Caco-2 (cell line): ENCODE data around the gene C4orf51. TPM values are rescaled to one million over a fixed set of nuclear protein-coding genes. Genes with fewer than 3 reads are reported as not detected.
A peak's percentile ranks its signal among the peaks of the same experiment; 100 is the strongest.

Source experiments
- Bru-seq: library from RNA; stranded (reverse); fragments of 400-500 nt; gene quantifications from one replicate; lab custom pipeline; 2021; lab: Mats Ljungman, UMichigan
- BruChase-seq, 2 experiments: library from RNA; stranded (reverse); fragments of 400-500 nt; gene quantifications; one replicate each; lab custom pipeline; 2021; lab: Mats Ljungman, UMichigan
- BruUV-seq: library from RNA; stranded (reverse); fragments of 400-500 nt; replicated peaks from 2 replicates; lab custom pipeline; 2021; lab: Mats Ljungman, UMichigan
- CTCF ChIA-PET: fragments of 300-600 bp; sonication (Branson Sonifier 250); formaldehyde crosslinking; loops from one replicate; lab custom pipeline; 2022; ENCODE audit warnings: antibody characterized with exemption; lab: Charles Lee
- POLR2A ChIA-PET: fragments of 300-600 bp; sonication (Branson Sonifier 250); formaldehyde crosslinking; loops from one replicate; lab custom pipeline; 2022; ENCODE audit warnings: antibody characterized with exemption; lab: Charles Lee
- DNase-seq, 2 experiments: peaks; one replicate each; pipeline versions ENCODE4 v3.0.0 to v3.0.0-alpha.2; 2020 to 2022
- H3K27me3 ChIP-seq: replicated peaks from 2 replicates; pipeline ENCODE4 v1.6.0; 2011; ENCODE audit warnings: low read length; ENCODE audit not compliant: control insufficient read depth, insufficient read depth
- H3K36me3 ChIP-seq: 2 replicates; pipeline ENCODE4 v1.5.1; 2011; ENCODE audit warnings: low read length; ENCODE audit not compliant: control insufficient read depth, insufficient read depth
- H3K4me1 ChIP-seq: fragments of 250-450 bp; sonication (Bioruptor Pico); 2 replicates; pipeline ENCODE4 v1.5.1; 2020; ENCODE audit warnings: mild to moderate bottlenecking
- H3K4me3 ChIP-seq: 2 replicates; pipeline ENCODE4 v1.5.1; 2011; ENCODE audit warnings: low read depth, mild to moderate bottlenecking, control low read depth, low read length
- H3K9me3 ChIP-seq: fragments of 250-450 bp; sonication (Bioruptor Pico); 2 replicates; pipeline ENCODE4 v1.5.1; 2020; ENCODE audit warnings: mild to moderate bottlenecking, moderate library complexity
- H3K27ac Mint-ChIP-seq: one replicate; pipeline ENCODE4 v1.8.0; 2022; ENCODE audit warnings: mixed read lengths; ENCODE audit not compliant: unreplicated experiment
- H3K27me3 Mint-ChIP-seq: one replicate; pipeline ENCODE4 v1.8.0; 2022; ENCODE audit warnings: mixed read lengths; ENCODE audit not compliant: insufficient read depth, unreplicated experiment
- H3K36me3 Mint-ChIP-seq: one replicate; pipeline ENCODE4 v1.8.0; 2022; ENCODE audit warnings: mild to moderate bottlenecking, mixed read lengths; ENCODE audit not compliant: insufficient read depth, unreplicated experiment
- H3K4me1 Mint-ChIP-seq: one replicate; pipeline ENCODE4 v1.8.0; 2022; ENCODE audit warnings: low read depth, mixed read lengths; ENCODE audit not compliant: unreplicated experiment
- H3K4me3 Mint-ChIP-seq: one replicate; pipeline ENCODE4 v1.8.0; 2022; ENCODE audit warnings: mild to moderate bottlenecking, moderate library complexity, mixed read lengths; ENCODE audit not compliant: unreplicated experiment
- H3K9me3 Mint-ChIP-seq: one replicate; pipeline ENCODE4 v1.8.0; 2022; ENCODE audit warnings: mixed read lengths; ENCODE audit not compliant: unreplicated experiment
- CTCF ChIP-seq, 2 experiments: fragments of 200-600 bp in 1 of 2; IDR thresholded peaks; 1 replicate in 1 of 2; 2 replicates in 1 of 2; pipeline versions ENCODE4 v1.5.1 to v1.8.0; 2011 to 2022; ENCODE audit warnings: antibody characterized with exemption in 1 of 2, control low read depth in 1 of 2, inconsistent platforms in 1 of 2, low read depth in 1 of 2, low read length in 1 of 2, mild to moderate bottlenecking in 1 of 2, moderate library complexity in 1 of 2; ENCODE audit not compliant: insufficient read depth in 1 of 2, severe bottlenecking in 1 of 2, unreplicated experiment in 1 of 2
- intact Hi-C: fragments of 100-400 bp; cut with micrococcal nuclease; formaldehyde crosslinking; loops from one replicate; pipeline ENCODE4 v1.10.0; 2022; ENCODE audit not compliant: unreplicated experiment
- long read RNA-seq: library from polyadenylated mRNA; stranded (forward); transcript quantifications from one replicate; pipeline ENCODE4 v2.0.0, GENCODE V29; 2022
- total RNA-seq: library from RNA; stranded (reverse); gene quantifications from 2 replicates; pipeline ENCODE4 v1.2.3, GENCODE V29; 2022

C4orf51 gene
- total RNA-seq = not detected in 2 replicates
- percentile 6 among the genes with signal in this experiment for Bru-seq, nascent RNA
- percentile 11 among the genes with signal in this experiment for BruChase-seq, experiment 1, labeled RNA remaining after a 2-hour chase
- percentile 4 among the genes with signal in this experiment for BruChase-seq, experiment 2, labeled RNA remaining after a 6-hour chase
- long read RNA-seq = 0 reads

GRCh38 chr4:145679991-145680455, at the start of gene C4orf51:
Gene C4orf51 (plus strand): TSS chr4:145680146. CDS start chr4:145680204, 58 bp downstream.
- peaks cover 8% of the 10 kb centered on the region for H3K9me3 Mint-ChIP-seq
- H3K9me3 ChIP-seq = peaks cover 3% of the 10 kb centered on the region; the same call in 1 of the 2 replicates
- DNase-seq = no peak
- H3K4me1 ChIP-seq = no peaks in the 10 kb centered on the region
- no peak within 1 kb of the TSS for H3K4me3 ChIP-seq
- POLR2A ChIA-PET = no interaction called here
- intact Hi-C loops = no loop called here
- H3K36me3 ChIP-seq = no peaks in the 10 kb centered on the region
- H3K27me3 Mint-ChIP-seq = no peaks in the 10 kb centered on the region
- TF ChIP-seq CTCF (IDR thresholded peaks at IDR 0.05; ENCODE audit: insufficient read depth in 1 of 2, low read depth in 1 of 2, low read length in 1 of 2, severe bottlenecking in 1 of 2, unreplicated experiment in 1 of 2) = no peak
- H3K27me3 ChIP-seq = no peaks in the 10 kb centered on the region
- CTCF ChIA-PET = no interaction called here
- no peaks in the 10 kb centered on the region for H3K4me1 Mint-ChIP-seq
- no peak within 1 kb of the TSS for H3K27ac Mint-ChIP-seq
- no TSS peak for BruUV-seq
- H3K36me3 Mint-ChIP-seq = no peaks in the 10 kb centered on the region
- no peak within 1 kb of the TSS for H3K4me3 Mint-ChIP-seq

DNA sequence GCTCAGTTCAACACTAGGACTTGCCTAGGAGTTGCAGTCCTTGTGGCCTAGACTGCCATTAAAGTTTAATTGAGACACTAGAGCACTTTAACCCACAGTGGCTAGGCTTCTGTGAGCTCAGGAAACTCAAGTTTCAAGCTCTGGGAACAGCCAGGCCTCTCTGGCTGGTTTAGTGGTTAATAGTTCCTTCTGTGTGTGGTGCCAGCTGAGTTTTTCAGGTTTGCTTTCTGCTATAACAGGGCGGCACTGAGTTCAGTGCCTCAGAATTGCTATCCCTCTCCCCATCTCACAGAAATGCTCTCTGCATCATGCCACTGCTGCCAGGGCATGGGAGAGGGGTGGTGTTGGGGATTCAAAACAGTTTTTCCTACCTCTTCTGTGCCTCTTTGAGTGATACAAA, 44.8 kb upstream of the C4orf51 start:
- H3K36me3 ChIP-seq = no peaks in the 10 kb centered on the region
- DNase-seq = no peak
- CTCF ChIA-PET = interaction anchor here (0.6 kb wide), 1 partner anchor 27 kb away, joined by 3 read pairs; no protein-coding TSS in a partner anchor
- Mint-ChIP-seq H3K36me3 (no peaks in the 10 kb centered on the region), H3K27ac (no peak overlapping the region), H3K4me3 (no peak overlapping the region), H3K9me3 (no peaks in the 10 kb centered on the region), H3K4me1 (no peaks in the 10 kb centered on the region), H3K27me3 (no peaks in the 10 kb centered on the region)
- no TSS peak for BruUV-seq
- H3K4me1 ChIP-seq = peaks cover 5% of the 10 kb centered on the region; the same call in 1 of the 2 replicates
- intact Hi-C loops = no loop called here
- POLR2A ChIA-PET = interaction anchor here (0.6 kb wide), 1 partner anchor 453 kb away, joined by 4 read pairs; no protein-coding TSS in a partner anchor
- no peak for TF ChIP-seq CTCF (IDR thresholded peaks at IDR 0.05; ENCODE audit: insufficient read depth in 1 of 2, low read depth in 1 of 2, low read length in 1 of 2, severe bottlenecking in 1 of 2, unreplicated experiment in 1 of 2)
- H3K27me3 ChIP-seq = no peaks in the 10 kb centered on the region
- H3K4me3 ChIP-seq = no peak overlapping the region
- no peaks in the 10 kb centered on the region for H3K9me3 ChIP-seq

DNA sequence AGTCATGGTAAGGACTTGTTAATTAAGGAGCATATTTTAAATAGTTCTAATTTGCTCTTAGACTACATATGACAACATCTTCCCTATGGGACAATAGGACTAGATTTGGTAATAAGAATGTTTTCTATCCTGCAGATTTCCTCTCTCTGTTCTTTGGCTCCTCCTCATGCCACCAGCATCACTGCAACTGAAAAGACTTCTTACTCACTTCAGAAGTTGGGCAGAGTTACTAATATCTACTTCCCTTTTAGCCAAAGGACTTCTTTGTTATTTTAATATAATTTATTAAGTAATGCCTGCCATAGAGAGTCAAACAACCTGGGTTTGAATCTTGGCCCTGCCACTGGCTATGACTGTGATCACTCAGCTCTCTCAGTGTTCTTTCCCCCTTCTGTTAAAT, 44.3 kb upstream of the C4orf51 start:
- Mint-ChIP-seq H3K4me1 (no peaks in the 10 kb centered on the region), H3K27ac (no peak overlapping the region), H3K9me3 (no peaks in the 10 kb centered on the region), H3K4me3 (no peak overlapping the region), H3K36me3 (no peaks in the 10 kb centered on the region), H3K27me3 (no peaks in the 10 kb centered on the region)
- no peak for TF ChIP-seq CTCF (IDR thresholded peaks at IDR 0.05; ENCODE audit: insufficient read depth in 1 of 2, low read depth in 1 of 2, low read length in 1 of 2, severe bottlenecking in 1 of 2, unreplicated experiment in 1 of 2)
- Histone ChIP-seq H3K27me3 (no peaks in the 10 kb centered on the region), H3K36me3 (no peaks in the 10 kb centered on the region), H3K9me3 (no peaks in the 10 kb centered on the region), H3K4me1 (peaks cover 5% of the 10 kb centered on the region; the same call in 1 of the 2 replicates), H3K4me3 (no peak overlapping the region)
- BruUV-seq = no TSS peak
- ChIA-PET CTCF (no interaction called here), POLR2A (interaction anchor here (0.6 kb wide), 1 partner anchor 454 kb away, joined by 4 read pairs; no protein-coding TSS in a partner anchor)
- intact Hi-C loops = no loop called here
- DNase-seq = no peak
